NB4 (cell line): ENCODE measurements around the gene RALY.

Experiments used
- DNase-seq: peaks from one replicate; pipeline ENCODE4 v3.0.0; 2010; ENCODE audit warnings: low read depth
- H3K4me3 ChIP-seq: one replicate; pipeline ENCODE4 v1.5.1; 2011; ENCODE audit warnings: mild to moderate bottlenecking, low read depth, low read length, moderate library complexity
- CTCF ChIP-seq: IDR thresholded peaks from one replicate; pipeline ENCODE4 v1.5.1; 2012; ENCODE audit warnings: low read depth, low read length
- MAX ChIP-seq: IDR thresholded peaks from 2 replicates; pipeline ENCODE4 v1.6.1; 2011; ENCODE audit warnings: low read depth, low read length
- MYC ChIP-seq: IDR thresholded peaks from 2 replicates; pipeline ENCODE4 v1.6.1; 2011; ENCODE audit warnings: low read depth, low read length
- POLR2A ChIP-seq: IDR thresholded peaks from 2 replicates; pipeline ENCODE4 v1.6.1; 2011; ENCODE audit warnings: mild to moderate bottlenecking; ENCODE audit not compliant: insufficient read length; ENCODE audit errors: extremely low read depth

RALY gene

GRCh38 chr20:34012735-34013134, 19.0 kb downstream of the RALY start:
- TF ChIP-seq CTCF (no peak), POLR2A (no peak), MAX (no peak)
- DNase-seq: no peak
- no peak overlapping the region for H3K4me3 ChIP-seq

- TF ChIP-seq CTCF: no peak
- TF ChIP-seq MYC: no peak
- no peak for TF ChIP-seq POLR2A
- no peak for TF ChIP-seq MAX
- DNase-seq: no peak
These were observed 19.8 kb downstream of the RALY start for GRCh38 chr20:34013554-34013953.

GRCh38 chr20:34014878-34015277, 21.2 kb downstream of the RALY start:
- DNase-seq: no peak
- H3K4me3 ChIP-seq: no peak overlapping the region
- TF ChIP-seq MYC: no peak
- TF ChIP-seq MAX: no peak
- TF ChIP-seq POLR2A: no peak
- no peak for TF ChIP-seq CTCF

More at GRCh38 chr20:34013554-34013953, 19.8 kb downstream of the RALY start:
- no peak overlapping the region for H3K4me3 ChIP-seq

GRCh38 chr20:34015401-34016335, 22.0 kb downstream of the RALY start:
- H3K4me3 ChIP-seq: no peak overlapping the region
- no peak for DNase-seq
- TF ChIP-seq MAX (no peak), POLR2A (no peak), MYC (no peak), CTCF (no peak)

- no peak overlapping the region for H3K4me3 ChIP-seq
- TF ChIP-seq MAX (no peak), POLR2A (no peak)
- no peak for DNase-seq
These were observed 23.0 kb downstream of the RALY start for GRCh38 chr20:34016736-34017135.

GRCh38 chr20:34017610-34018009, 23.9 kb downstream of the RALY start:
- TF ChIP-seq CTCF: no peak
- no peak for TF ChIP-seq MYC
- TF ChIP-seq POLR2A: no peak
- TF ChIP-seq MAX: no peak
- no peak overlapping the region for H3K4me3 ChIP-seq
- no peak for DNase-seq
